Body of pancreas (tissue), 4 donors: ENCODE results near the gene UBE2C.

Experiments used
- POLR2A ChIP-seq, 3 donors: fragments of 450-650 bp; IDR thresholded peaks; one replicate each; pipeline ENCODE4 v1.6.1; 2016; ENCODE audit warnings: antibody characterized with exemption in 3 of 3, mild to moderate bottlenecking in 2 of 3
- TF ChIP-seq, protein P1 (sequence below), 7 experiments: fragments of 450-650 bp in 4 of 7; fragments of 200-600 bp in 3 of 7; sonication (generic) in 3 of 7; IDR thresholded peaks; one replicate each; pipeline ENCODE4 v1.5.1; 2016 to 2019; ENCODE audit warnings: antibody characterized with exemption in 7 of 7

DNA sequence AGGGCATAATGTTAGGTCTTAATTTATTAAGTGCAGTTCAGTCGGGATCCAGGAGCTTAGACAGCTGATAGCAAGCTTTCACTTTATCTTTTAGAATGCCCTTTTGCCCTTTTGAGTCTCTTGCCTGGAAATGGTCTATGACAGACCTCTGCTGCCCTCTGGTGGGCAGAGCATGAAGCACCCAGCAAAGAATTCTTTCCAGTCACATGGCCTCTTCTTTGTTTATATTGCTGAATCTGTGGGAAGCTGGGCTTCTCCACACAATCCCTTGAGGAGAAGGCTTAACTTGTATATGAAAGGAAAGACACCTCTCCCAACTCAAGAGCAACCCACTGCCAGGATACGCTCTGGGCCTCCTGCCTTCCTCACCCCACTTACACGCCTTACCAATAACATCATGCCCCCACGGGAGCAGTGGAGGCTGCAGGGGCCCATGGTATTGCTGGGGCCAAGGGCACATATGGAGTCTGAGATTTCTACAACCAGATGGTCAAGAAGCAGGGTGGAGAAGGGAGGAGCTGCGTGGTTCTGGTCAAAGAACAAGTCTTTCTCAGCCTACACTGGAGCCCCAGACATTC, 41.2 kb upstream of the UBE2C start:
- TF ChIP-seq, protein P1, sequence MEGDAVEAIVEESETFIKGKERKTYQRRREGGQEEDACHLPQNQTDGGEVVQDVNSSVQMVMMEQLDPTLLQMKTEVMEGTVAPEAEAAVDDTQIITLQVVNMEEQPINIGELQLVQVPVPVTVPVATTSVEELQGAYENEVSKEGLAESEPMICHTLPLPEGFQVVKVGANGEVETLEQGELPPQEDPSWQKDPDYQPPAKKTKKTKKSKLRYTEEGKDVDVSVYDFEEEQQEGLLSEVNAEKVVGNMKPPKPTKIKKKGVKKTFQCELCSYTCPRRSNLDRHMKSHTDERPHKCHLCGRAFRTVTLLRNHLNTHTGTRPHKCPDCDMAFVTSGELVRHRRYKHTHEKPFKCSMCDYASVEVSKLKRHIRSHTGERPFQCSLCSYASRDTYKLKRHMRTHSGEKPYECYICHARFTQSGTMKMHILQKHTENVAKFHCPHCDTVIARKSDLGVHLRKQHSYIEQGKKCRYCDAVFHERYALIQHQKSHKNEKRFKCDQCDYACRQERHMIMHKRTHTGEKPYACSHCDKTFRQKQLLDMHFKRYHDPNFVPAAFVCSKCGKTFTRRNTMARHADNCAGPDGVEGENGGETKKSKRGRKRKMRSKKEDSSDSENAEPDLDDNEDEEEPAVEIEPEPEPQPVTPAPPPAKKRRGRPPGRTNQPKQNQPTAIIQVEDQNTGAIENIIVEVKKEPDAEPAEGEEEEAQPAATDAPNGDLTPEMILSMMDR (IDR thresholded peaks at IDR 0.05), result peak; percentile 88 to 98 (median 96)
- no peak for TF ChIP-seq POLR2A (IDR thresholded peaks at IDR 0.05)
